HG02943 (cell line): Measurements from ENCODE around the gene LRRC8C.

ENCODE experiments used
- ATAC-seq: cut with Tn5 transposase; IDR thresholded peaks from one replicate; pipeline ENCODE4 v1.9.1; 2021; ENCODE audit warnings: mild to moderate bottlenecking, low read depth, moderate library complexity; ENCODE audit not compliant: unreplicated experiment

LRRC8C gene

DNA sequence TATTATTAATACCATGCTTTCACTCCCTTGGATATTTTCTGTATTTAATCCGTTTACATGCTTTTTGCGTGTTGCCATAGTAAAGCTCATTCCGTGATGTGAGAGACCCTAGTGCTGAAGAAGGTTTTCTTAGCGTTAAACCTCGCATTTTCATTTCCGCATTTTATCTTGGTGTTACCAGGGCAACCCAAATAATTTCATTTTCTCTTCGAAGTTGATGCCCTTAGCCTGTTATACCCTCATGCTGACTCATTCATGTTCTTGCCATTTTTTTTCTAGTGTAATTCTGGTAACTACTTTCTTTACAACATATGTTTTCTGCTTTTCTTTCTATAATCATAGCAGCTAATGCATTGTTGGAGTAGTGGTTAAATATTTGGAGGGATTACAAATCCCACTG lies 37.2 kb downstream of the LRRC8C start:
- ATAC-seq = peak; percentile 98

GRCh38 chr1:89670711-89671110 lies 37.8 kb downstream of the LRRC8C start:
- no peak for ATAC-seq

DNA sequence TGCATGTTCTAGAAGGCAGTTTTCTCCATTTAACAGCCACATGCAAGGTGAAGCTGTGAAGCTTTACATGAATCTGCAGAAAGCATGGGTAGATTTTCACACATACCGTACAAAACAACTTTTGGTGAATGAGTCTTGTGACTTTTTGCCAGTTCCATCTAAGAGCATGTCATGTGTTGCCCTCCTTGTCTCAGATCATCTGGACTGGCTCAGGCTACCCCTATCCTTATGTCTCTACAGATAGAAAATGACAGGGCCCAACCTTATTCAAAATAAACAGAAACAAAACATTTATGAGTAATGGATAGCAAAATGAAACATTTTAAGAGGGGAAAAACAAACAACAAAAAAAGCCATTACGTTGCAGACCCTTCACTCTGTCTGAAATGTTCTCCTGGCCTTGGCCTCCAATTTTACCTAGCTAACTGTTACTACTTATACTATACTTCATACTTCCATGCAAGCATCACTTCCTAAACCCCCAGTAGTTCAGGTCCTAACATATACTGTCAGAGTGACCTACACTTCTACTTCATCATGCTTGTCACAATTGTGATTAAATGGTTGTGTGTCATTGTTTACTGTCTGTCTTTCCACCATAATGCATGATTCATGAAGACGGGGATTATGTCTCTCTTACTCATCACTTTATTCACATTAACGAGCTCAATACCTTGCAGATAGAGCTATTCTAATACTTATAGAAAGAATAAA lies 39.0 kb downstream of the LRRC8C start:
- ATAC-seq = no peak

DNA sequence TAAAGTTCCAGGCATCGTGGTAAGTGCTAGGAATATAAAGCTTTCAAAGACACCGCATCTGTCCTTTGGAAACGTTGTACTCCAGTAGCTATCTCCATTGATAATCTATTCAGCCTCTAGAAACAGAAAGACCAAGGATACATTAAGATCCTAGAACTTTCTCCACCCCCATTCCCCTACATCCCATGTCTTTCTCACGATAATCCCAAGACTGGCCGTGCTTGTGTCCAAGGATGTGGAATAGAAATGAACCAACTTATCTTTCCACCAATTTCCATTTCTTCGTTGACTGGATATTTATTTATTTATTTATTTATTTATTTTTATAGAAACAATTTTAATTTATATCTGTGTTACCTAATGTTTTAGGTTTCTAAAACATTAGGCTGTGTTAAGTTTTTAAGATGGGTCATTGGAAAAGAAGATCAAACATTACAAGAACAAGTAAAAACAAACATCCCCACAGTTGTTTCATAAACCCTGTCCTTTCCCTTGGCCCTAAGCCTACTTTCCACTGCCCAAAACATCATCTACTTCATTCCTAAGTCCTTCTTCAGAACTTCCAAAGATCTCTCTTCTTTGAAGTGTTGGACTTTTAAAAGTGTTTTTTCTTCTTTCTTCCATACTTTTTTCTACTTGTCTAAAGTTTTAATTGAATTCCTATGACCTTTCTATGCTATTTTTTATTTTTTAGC lies 39.7 kb downstream of the LRRC8C start:
- ATAC-seq = no peak

- no peak for ATAC-seq
These were observed 40.3 kb downstream of the LRRC8C start for GRCh38 chr1:89673251-89673650.

- ATAC-seq = no peak
These were observed 42.8 kb downstream of the LRRC8C start for GRCh38 chr1:89675677-89676076.

DNA sequence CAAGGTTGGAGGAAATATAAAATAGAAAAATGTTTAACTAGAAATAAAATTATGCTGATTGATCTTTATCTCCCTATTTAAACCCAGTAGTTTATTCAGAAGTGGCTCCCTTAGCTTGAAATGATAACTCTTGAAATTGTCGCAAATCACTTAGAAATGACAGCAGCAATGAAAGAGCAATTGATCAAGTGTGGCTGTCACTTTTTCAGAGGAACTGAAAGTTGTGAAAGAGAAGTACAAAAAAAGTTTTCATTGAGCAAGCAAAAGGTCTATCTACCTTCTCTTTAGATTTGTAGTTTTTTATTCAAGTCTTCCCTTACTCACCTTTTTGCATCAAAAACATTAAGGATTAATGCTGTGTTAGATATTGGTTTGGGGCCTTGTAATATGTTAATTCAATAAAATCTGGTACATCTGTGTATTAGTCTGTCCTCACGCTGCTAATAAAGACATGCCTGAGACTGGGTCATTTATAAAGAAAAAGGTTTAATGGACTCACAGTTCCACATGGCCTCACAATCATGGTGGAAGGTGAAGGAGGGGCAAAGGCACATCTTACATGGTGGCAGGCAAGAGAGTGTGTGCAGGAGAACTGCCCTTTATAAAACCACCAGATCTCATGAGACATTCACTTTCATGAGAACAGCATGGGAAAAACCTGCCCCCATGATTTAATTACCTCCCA lies 48.3 kb downstream of the LRRC8C start:
- ATAC-seq = no peak

GRCh38 chr1:89682611-89683010 lies 49.7 kb downstream of the LRRC8C start:
- ATAC-seq = no peak

DNA sequence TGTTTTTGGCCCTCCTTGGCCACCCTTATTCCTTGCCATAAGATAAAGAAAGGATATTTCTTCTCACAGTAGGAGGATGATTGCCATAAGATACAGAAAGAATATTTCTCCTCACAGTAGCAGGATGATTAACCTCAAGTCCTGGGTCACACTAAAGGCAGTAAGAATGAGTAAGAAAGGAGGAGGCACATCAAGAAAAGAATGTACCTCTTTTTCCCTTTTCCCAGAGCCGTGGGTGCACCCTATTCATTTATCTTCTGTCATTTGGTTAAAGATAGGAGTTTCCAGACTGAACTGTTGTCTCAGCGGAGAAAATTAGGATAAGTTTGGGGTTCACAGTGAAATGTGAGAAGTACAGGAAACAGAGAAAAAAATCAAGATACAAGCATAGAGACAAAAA lies 52.5 kb downstream of the LRRC8C start:
- no peak for ATAC-seq

DNA sequence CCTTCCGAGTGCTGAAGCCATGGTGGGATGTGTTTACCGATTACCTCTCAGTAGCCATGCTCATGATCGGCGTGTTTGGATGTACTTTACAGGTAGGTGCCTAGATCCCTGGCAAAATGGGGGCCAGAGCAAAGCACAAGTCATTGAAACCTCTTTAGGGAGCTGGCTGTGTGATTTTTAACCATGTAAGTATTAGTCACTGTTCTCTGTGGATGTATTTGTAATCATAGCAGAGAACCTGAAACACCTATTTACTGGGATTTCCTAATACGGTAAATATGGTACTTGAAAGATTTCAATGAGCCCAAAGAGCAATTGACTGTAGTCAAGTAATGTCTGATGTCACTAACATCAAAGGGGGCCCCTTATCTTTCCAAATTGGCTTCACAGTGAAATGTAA lies 53.6 kb downstream of the LRRC8C start:
- no peak for ATAC-seq

DNA sequence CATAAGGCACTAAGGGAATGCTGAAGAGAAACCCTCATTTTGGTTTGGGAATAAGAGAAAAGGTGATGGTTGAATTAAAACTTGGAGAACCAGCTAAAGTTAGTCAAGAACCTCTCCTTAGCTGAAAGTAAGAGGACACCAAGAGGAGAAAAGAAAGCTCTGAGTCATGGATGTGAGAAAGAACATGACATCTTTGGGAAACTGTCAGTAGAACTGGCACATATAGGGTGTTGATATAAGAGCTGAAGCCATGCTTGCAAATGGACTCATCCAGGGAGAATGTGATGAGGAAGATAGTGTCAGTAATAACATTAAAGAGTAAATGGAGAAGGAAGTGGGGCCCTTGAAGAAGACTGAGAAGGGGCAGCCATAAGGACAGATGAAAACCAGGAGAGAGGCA lies 54.3 kb downstream of the LRRC8C start:
- ATAC-seq = no peak

- no peak for ATAC-seq
These were observed 55.7 kb downstream of the LRRC8C start for GRCh38 chr1:89688607-89689006.

- no peak for ATAC-seq
These were observed 56.3 kb downstream of the LRRC8C start for GRCh38 chr1:89689234-89689633.

GRCh38 chr1:89690595-89690994 lies 57.7 kb downstream of the LRRC8C start:
- ATAC-seq = no peak

GRCh38 chr1:89692601-89693521 lies 59.9 kb downstream of the LRRC8C start:
- no peak for ATAC-seq

- no peak for ATAC-seq
These were observed 62.9 kb downstream of the LRRC8C start for GRCh38 chr1:89695847-89696246.

DNA sequence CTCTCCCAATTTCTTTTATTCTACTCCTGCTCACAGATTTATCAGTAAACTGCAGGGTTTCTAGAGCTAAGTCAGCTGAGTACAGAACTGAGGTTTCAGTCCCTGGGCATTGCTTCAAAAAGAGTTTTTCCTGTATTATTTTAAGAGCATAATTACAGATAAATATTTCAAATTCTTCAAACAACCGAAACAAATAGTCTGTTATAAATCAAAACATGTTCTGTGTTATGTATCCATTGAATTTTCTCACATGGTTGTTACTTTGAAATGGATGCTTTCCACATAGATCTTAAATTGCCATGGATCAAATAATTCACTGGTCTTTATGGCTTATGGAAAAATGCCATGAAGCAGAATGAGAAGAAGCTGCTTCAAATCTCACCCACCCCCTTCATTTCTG lies 64.5 kb downstream of the LRRC8C start:
- no peak for ATAC-seq

- no peak for ATAC-seq
These were observed 65.2 kb downstream of the LRRC8C start for GRCh38 chr1:89698020-89698560.

GRCh38 chr1:89698624-89699023 lies 65.7 kb downstream of the LRRC8C start:
- no peak for ATAC-seq

DNA sequence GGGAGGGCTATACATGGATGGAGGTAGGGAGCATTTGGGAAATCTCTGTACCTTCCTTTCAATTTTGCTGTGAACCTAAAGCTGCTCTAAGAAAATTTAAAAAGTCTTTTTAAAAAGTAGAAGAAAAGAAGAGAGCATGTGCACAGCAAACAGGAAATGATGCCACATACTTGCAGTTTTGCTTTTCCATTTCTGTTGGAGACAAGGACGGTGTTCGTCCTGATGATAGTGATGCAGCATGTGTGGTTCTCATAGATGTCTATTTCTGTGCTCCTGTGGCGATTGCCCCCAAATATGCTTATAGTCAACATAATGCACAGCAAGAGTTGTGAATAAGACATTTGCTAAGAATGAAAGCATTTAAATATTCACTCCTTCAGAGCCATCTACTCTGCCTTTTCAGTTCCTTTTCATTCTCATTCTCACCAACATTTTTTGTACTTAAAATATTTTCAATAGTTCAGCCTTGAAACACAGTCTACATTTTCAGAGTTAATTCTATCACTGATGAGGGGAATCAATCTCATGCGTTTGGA lies 66.6 kb downstream of the LRRC8C start:
- no peak for ATAC-seq
